OCI-LY7 (cell line): ENCODE measurements around the gene HBG2. TPM values are rescaled to one million over a fixed set of nuclear protein-coding genes. Genes with fewer than 3 reads are reported as not detected.

Experiments used
- BruUV-seq: library from RNA; stranded (reverse); fragments of 400-500 nt; replicated peaks from 2 replicates; lab custom pipeline; 2021; lab: Mats Ljungman, UMichigan
- CTCF ChIA-PET: fragments of 300-600 bp; sonication (Branson Sonifier 250); formaldehyde crosslinking; loops from one replicate; lab custom pipeline; 2022; ENCODE audit warnings: antibody characterized with exemption; ENCODE audit not compliant: unreplicated experiment; lab: Charles Lee
- POLR2A ChIA-PET: fragments of 300-600 bp; sonication (Branson Sonifier 250); formaldehyde crosslinking; loops from one replicate; lab custom pipeline; 2022; ENCODE audit warnings: antibody characterized with exemption; lab: Charles Lee
- DNase-seq: peaks from one replicate; pipeline ENCODE4 v3.0.0-alpha.2; 2015; ENCODE audit warnings: low spot score
- H2AFZ ChIP-seq: fragments of 200-600 bp; sonication (generic), shearing (Covaris generic); 2 replicates; pipeline ENCODE4 v1.6.1; 2014; ENCODE audit warnings: mild to moderate bottlenecking, antibody characterized with exemption, low read length, moderate library complexity
- H3K27ac ChIP-seq: fragments of 200-600 bp; sonication (generic); 2 replicates; pipeline ENCODE4 v1.5.1; 2014; ENCODE audit warnings: mixed run types, low read depth, mild to moderate bottlenecking, moderate library complexity, low read length, inconsistent platforms; ENCODE audit not compliant: poor library complexity, severe bottlenecking
- H3K36me3 ChIP-seq: fragments of 200-600 bp; sonication (generic); 2 replicates; pipeline ENCODE4 v1.6.1; 2014; ENCODE audit warnings: mild to moderate bottlenecking, antibody characterized with exemption, low read length, moderate library complexity, mixed read lengths; ENCODE audit not compliant: insufficient read depth
- H3K4me1 ChIP-seq: fragments of 200-600 bp; sonication (generic); 2 replicates; pipeline ENCODE4 v1.5.1; 2014; ENCODE audit warnings: mild to moderate bottlenecking, low read length; ENCODE audit not compliant: insufficient read depth, poor library complexity, severe bottlenecking
- H3K4me2 ChIP-seq: fragments of 200-600 bp; sonication (generic); 2 replicates; pipeline ENCODE4 v1.6.1; 2014; ENCODE audit warnings: mild to moderate bottlenecking, low read length
- H3K4me3 ChIP-seq: fragments of 200-600 bp; sonication (generic); 2 replicates; pipeline ENCODE4 v1.5.1; 2014; ENCODE audit warnings: mild to moderate bottlenecking, low read depth, low read length; ENCODE audit not compliant: poor library complexity, severe bottlenecking
- H3K79me2 ChIP-seq: fragments of 200-600 bp; sonication (generic); 2 replicates; pipeline ENCODE4 v1.6.1; 2016; ENCODE audit warnings: low read depth, mild to moderate bottlenecking, low read length, moderate library complexity, mixed read lengths; ENCODE audit not compliant: insufficient read depth
- H3K9me2 ChIP-seq: fragments of 200-600 bp; sonication (generic); 2 replicates; pipeline ENCODE4 v1.6.1; 2016; ENCODE audit warnings: mild to moderate bottlenecking, low read length, mixed read lengths; ENCODE audit not compliant: insufficient read depth
- H3K9me3 ChIP-seq: fragments of 200-600 bp; sonication (generic); 2 replicates; pipeline ENCODE4 v1.6.1; 2014; ENCODE audit warnings: mild to moderate bottlenecking, mixed run types, low read length, mixed read lengths
- H4K20me1 ChIP-seq: fragments of 200-600 bp; sonication (generic); 2 replicates; pipeline ENCODE4 v1.6.1; 2014; ENCODE audit warnings: mild to moderate bottlenecking, antibody characterized with exemption, low read length, moderate library complexity, mixed read lengths; ENCODE audit not compliant: insufficient read depth
- CTCF ChIP-seq: fragments of 200-600 bp; sonication (generic); conservative IDR thresholded peaks from 2 replicates; pipeline ENCODE4 v1.5.1; 2014; ENCODE audit warnings: mild to moderate bottlenecking, antibody characterized with exemption, low read length, moderate library complexity, mixed read lengths
- EZH2phosphoT487 ChIP-seq: fragments of 200-600 bp; sonication (generic); IDR thresholded peaks from 2 replicates; pipeline ENCODE4 v1.6.1; 2018; ENCODE audit warnings: low read depth, borderline replicate concordance, mild to moderate bottlenecking, mixed run types, antibody characterized with exemption, low read length, moderate library complexity, mixed read lengths
- intact Hi-C: fragments of 100-400 bp; cut with micrococcal nuclease; formaldehyde crosslinking; loops from one replicate; pipeline ENCODE4 v1.10.0; 2022; ENCODE audit not compliant: unreplicated experiment
- total RNA-seq, 2 experiments: library from RNA; depleted of rRNA in 1 of 2; stranded (reverse); fragments of >200 nt in 1 of 2; shearing (Covaris generic) in 1 of 2; gene quantifications; 2 replicates each; pipeline ENCODE4 v1.2.3, GENCODE V29; 2014 to 2022

HBG2 gene
- total RNA-seq, 2 experiments from 2014 or later, result not detected

- no peak for DNase-seq
- TF ChIP-seq EZH2phosphoT487 (no peak), CTCF (no peak)
- Histone ChIP-seq H3K9me2 (no peaks in the 10 kb centered on the region), H3K4me2 (no peak within 1 kb of the TSS), H3K27ac (no peak within 1 kb of the TSS), H2AFZ (no peak within 1 kb of the TSS), H4K20me1 (no peaks in the 10 kb centered on the region), H3K9me3 (no peaks in the 10 kb centered on the region), H3K4me3 (no peak within 1 kb of the TSS), H3K79me2 (no peaks in the 10 kb centered on the region), H3K4me1 (no peaks in the 10 kb centered on the region), H3K36me3 (no peaks in the 10 kb centered on the region)
- CTCF ChIA-PET, result no interaction called here
- POLR2A ChIA-PET, result interaction anchor here (0.8 to 1.0 kb wide), 2 partner anchors 10 to 29 kb away, joined by 3 read pairs; no protein-coding TSS in a partner anchor
- BruUV-seq, result no TSS peak
- intact Hi-C loops, result no loop called here
Measured at GRCh38 chr11:5269715-5270147, 15.2 kb upstream of the HBG2 start, which contains the start of gene HBE1. HBE1 (minus strand) TSS chr11:5269945; CDS start chr11:5269890, 55 bp downstream.

- no peak for DNase-seq
- no TSS peak for BruUV-seq
- Histone ChIP-seq H3K4me2 (no peak overlapping the region), H3K36me3 (no peaks in the 10 kb centered on the region), H3K4me3 (no peak overlapping the region), H3K79me2 (no peaks in the 10 kb centered on the region), H3K9me3 (no peaks in the 10 kb centered on the region), H3K4me1 (no peaks in the 10 kb centered on the region), H3K27ac (no peak overlapping the region), H4K20me1 (no peaks in the 10 kb centered on the region), H3K9me2 (no peaks in the 10 kb centered on the region), H2AFZ (no peak overlapping the region)
- POLR2A ChIA-PET, result no interaction called here
- no peak for TF ChIP-seq EZH2phosphoT487
- TF ChIP-seq CTCF, result no peak
- CTCF ChIA-PET, result no interaction called here
- intact Hi-C loops, result no loop called here
Measured at GRCh38 chr11:5267033-5267563, 12.5 kb upstream of the HBG2 start.

GRCh38 chr11:5266609-5267008 is 12.0 kb upstream of the HBG2 start:
- no peaks in the 10 kb centered on the region for H3K4me1 ChIP-seq
- TF ChIP-seq EZH2phosphoT487 (no peak), CTCF (no peak)
- no peaks in the 10 kb centered on the region for H3K9me2 ChIP-seq
- H3K9me3 ChIP-seq, result no peaks in the 10 kb centered on the region
- CTCF ChIA-PET, result no interaction called here
- no peaks in the 10 kb centered on the region for H3K79me2 ChIP-seq
- no peak overlapping the region for H3K4me2 ChIP-seq
- no peak overlapping the region for H2AFZ ChIP-seq
- no peak for DNase-seq
- no peak overlapping the region for H3K27ac ChIP-seq
- POLR2A ChIA-PET, result no interaction called here
- intact Hi-C loops, result no loop called here
- H4K20me1 ChIP-seq, result no peaks in the 10 kb centered on the region
- BruUV-seq, result no TSS peak
- H3K4me3 ChIP-seq, result no peak overlapping the region
- no peaks in the 10 kb centered on the region for H3K36me3 ChIP-seq
